Stimulated activated CD4-positive, alpha-beta T cell treated with anti-CD3 and anti-CD28 coated beads, TNF-alpha, amount 100 ng/mL, for 48 hours (primary cell): Measurements from ENCODE around the gene RETN.
A peak's percentile ranks its signal among the peaks of the same experiment; 100 is the strongest.

Experiments used
- DNase-seq, 3 donors: peaks; one replicate each; pipeline ENCODE4 v3.0.0-alpha.2; 2020; ENCODE audit warnings: low read depth in 3 of 3

The RETN gene

GRCh38 chr19:7637374-7638256 is 31.2 kb upstream of the RETN start:
- DNase-seq, result no peak

GRCh38 chr19:7638802-7639465 is 29.9 kb upstream of the RETN start:
- no peak for DNase-seq

- no peak for DNase-seq
These were observed 28.9 kb upstream of the RETN start for GRCh38 chr19:7639863-7640348.

DNA sequence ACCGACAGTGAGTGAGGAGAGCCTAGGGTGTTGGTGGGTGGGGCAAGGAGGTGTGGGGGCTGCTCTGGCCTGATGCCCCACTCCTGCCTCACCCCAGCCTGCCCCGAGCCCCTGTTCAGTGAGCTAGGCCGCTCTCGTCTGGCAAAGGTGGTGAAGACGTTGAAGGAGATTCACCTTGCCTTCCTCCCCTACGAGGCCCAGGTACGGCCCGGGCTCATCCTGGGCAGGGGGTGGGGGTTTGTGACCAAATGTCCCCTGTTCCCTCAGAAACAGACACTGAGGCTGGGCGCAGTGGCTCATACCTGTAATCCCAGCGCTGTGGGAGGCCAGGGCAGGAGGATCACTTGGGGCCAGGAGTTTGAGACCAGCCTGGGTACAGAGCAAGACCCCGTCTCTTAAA is 28.0 kb upstream of the RETN start:
- DNase-seq, result no peak

DNA sequence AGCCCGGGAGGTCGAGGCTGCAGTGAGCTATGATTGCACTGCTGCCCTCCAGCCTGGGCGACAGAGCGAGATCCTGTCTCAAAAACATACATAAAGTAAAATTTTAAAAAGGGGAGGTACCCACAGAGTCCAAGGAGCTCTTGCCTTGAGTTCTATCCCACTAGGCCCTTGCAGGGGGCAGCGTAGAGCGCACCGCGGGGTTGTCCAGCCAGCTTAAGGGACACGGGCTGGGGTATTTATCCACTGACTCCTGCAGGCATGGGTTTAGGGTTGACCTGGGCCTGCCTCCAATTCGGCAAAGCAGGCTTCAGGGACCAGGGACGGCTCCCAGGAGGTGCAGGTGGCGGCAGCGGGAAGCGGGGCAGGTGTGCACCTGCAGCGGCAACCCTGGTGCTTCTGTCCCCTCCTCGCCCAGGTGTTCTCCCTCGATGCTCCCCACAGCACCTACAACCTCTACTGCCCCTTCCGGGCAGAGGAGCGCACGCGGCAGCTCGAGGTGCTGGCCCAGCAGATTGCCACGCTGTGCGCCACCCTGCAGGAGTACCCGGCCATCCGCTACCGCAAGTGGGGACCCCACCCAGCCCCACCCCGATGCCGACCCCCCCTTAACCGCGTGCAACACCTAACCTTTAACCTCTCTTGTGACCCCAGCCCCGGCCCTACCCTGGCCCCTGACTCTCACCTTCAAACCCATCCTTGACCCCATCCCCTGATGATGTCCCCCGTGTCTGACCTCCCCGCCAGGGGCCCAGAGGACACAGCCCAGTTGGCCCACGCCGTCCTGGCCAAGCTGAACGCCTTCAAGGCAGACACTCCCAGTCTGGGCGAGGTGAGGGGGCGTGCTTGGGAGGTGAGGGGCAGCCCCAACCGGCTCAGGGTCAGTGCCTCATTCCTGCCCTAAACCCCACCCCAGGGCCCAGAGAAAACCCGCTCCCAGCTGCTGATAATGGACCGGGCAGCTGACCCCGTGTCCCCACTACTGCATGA is 27.3 kb upstream of the RETN start:
- no peak for DNase-seq

DNA sequence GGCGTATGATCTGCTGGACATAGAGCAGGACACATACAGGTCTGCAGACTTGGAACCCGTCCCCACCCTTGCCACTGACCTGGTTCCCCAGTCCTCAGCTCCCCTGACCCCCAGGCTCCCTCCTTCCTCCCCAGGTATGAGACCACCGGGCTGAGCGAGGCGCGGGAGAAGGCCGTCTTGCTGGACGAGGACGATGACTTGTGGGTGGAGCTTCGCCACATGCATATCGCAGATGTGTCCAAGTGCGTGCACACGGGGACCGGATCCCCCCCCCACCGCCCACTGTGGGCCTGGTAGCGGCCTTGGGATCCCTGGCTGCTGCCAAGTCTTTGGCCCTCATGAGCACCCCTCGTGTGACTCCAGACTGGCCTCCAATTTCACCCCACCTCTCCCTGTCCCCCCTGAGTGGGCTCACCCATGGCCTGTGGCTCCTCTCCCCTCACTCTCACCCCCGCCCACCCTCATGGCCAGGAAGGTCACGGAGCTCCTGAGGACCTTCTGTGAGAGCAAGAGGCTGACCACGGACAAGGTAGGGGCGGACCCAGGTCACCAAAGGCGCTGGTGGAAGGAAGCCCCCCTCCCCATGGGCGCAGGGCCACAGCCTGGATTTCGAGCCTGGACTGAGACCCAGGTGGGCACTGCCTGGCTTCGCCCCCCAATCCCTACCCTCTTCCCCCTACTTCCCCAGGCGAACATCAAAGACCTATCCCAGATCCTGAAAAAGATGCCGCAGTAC is 26.4 kb upstream of the RETN start:
- DNase-seq, result no peak

DNA sequence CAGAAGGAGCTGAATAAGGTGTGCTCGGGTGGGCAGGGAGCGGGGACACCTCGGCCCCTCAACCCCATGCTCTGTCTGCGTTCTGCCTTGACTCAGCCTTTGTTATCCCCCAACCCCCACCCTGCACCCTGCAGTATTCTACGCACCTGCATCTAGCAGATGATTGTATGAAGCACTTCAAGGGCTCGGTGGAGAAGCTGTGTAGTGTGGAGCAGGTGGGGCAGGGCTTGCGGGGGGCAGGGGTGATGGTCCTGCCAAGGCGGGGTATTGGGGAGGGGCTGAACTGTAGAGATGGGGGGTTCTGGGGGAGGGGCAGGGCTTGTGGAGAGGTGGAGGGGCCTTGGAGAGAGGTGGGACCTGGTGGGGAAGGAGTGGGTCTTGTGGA is 25.8 kb upstream of the RETN start:
- DNase-seq, result no peak

DNA sequence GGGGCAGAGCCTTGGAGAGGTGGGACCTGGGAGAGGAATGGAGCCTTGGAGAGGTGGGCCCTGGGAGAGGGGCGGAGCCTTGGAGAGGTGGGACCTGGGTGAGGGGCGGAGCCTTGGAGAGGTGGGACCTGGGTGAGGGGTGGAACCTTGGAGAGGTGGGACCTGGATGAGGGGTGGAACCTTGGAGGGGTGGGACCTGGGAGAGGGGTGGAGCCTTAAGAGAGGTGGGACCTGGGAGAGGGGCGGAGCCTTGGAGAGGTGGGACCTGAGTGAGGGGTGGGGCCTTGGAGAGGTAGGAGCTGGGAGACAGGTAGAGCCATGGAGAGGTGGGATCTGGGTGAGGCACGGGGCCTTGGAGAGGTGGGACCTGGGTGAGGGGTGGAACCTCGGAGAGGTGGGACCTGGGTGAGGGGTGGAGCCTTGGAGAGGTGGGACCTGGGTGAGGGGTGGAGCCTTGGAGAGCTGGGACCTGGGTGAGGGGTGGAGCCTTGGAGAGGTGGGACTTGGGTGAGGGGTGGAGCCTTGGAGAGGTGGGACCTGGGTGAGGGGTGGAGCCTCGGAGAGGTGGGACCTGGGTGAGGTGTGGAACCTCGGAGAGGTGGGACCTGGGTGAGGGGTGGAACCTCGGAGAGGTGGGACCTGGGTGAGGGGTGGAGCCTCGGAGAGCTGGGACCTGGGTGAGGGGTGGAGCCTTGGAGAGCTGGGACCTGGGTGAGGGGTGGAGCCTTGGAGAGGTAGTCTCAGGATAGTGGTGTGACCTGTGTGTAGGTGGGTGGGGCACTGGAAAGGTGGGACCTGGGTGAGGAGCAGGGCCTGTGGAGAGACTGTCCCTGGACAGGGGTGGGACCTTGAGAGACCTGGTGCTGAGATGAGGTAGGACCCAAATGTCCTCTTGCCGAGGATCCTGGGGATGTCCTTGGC is 25.0 kb upstream of the RETN start:
- peak in 1 of 3 donors; percentile 29 for DNase-seq

- no peak for DNase-seq
These were observed 24.3 kb upstream of the RETN start for GRCh38 chr19:7644550-7644877.

- DNase-seq, result no peak
These were observed 23.7 kb upstream of the RETN start for GRCh38 chr19:7645163-7645562.

DNA sequence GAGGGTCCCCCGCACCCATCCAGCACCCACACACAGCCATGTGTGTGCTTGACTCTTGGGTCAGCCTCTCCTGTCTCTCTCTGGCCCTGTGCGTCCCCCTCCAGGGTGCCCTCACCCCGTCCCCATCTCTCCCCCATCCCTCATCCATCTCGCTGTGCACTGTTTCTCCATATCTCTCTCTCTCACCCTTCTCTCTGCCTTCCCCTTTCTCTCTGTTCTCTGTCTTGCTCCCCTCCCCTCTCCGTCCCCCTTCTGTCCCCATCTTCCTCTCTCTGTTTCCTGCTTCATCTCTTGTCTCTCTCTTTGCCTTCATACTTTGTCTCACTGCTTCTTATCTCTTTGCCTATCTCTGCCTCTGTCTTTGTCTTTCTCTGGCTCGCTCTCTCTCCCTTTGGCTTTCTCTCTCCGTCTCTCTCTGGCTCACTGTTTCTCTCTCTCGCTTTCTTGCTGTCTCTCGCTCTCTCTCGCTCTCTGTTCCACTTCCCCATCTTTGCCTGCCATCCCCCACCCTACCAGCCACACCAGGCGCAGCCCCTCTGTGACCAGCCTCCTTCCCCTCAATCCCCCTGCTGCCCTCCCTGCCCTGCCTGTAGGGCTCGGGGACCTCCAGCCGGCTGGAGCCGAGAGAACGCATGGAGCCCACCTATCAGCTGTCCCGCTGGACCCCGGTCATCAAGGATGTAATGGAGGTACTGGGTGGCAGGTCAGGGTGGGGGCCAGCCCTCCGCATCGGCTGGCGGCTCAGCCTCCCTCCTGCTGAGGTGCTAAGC is 23.0 kb upstream of the RETN start:
- DNase-seq, result no peak

GRCh38 chr19:7646426-7646700 is 22.5 kb upstream of the RETN start:
- DNase-seq, result no peak

DNA sequence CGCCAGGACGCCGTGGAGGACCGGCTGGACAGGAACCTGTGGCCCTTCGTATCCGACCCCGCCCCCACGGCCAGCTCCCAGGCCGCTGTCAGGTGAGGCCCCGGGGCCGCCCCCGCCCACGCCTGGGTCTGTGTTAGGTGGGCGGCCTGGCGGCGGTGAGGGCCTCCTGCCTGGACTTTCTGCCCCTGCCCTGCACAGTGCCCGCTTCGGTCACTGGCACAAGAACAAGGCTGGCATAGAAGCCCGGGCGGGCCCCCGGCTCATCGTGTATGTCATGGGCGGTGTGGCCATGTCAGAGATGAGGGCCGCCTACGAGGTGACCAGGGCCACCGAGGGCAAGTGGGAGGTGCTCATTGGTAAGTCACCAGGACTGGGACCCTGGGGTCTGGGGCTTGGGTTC is 21.7 kb upstream of the RETN start:
- DNase-seq, result no peak

- no peak for DNase-seq
These were observed 20.4 kb upstream of the RETN start for GRCh38 chr19:7648265-7649014.

- DNase-seq, result no peak
These were observed 18.7 kb upstream of the RETN start for GRCh38 chr19:7650148-7650547.

DNA sequence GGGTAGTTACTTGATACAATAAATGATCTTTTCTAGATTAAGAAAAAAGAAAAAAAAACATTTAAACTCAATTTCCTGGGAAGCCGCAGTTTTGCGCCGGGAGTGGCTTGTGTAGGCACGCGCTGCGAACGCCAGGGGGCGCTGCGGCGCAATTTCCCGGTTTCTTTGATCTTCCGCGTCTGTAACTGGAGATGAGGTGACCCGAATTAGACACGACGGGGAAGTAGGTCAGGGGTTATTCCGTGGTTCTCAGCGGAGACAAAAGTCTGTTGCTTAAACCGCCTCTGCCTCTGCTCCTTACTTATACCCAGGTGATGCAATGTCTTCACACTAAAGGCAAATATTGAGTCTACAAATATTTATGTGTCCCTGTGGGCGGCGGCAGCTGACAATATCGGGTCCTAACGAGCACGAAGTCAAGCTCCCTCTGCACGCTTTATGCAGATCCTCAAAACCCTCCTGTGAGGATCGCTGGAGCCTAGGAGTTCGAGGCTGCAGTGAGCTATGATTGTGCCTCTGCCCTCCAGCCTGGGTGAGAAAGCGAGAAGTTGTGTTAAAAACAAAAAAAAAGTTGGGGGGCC is 16.7 kb upstream of the RETN start:
- DNase-seq, result peak; percentile 71 to 83 (median 72)

GRCh38 chr19:7654401-7654800 is 14.4 kb upstream of the RETN start:
- no peak for DNase-seq

- no peak for DNase-seq
These were observed 13.3 kb upstream of the RETN start for GRCh38 chr19:7655581-7655980.
